ACHN (cell line): ENCODE results near the gene HDAC7.

Experiments
- DNase-seq: peaks from one replicate; pipeline ENCODE4 v3.0.0-alpha.2; 2015
- in situ Hi-C: cut with HindIII; loops from 2 replicates; pipeline ENCODE4 v1.10.0; 2017; ENCODE audit warnings: low sequenced_read_pairs, low pct_ligation_motif_present, low pct_unique_long_range_greater_than_20kb

The HDAC7 gene

GRCh38 chr12:47758834-47759690 lies 60.6 kb downstream of the HDAC7 start, which contains the start of gene RAPGEF3:
TSS of gene RAPGEF3 (minus strand) at chr12:47758880. CDS start at chr12:47758556, 324 bp downstream.
- DNase-seq, result peak; percentile 98
- in situ Hi-C loops, result no loop called here

GRCh38 chr12:47758584-47758833 lies 61.2 kb downstream of the HDAC7 start:
- DNase-seq, result no peak
- in situ Hi-C loops, result no loop called here

- peak; percentile 51 for DNase-seq
- in situ Hi-C loops, result no loop called here
These were observed 61.7 kb downstream of the HDAC7 start for GRCh38 chr12:47757840-47758583.

- in situ Hi-C loops, result no loop called here
- DNase-seq, result no peak
These were observed 62.3 kb downstream of the HDAC7 start for GRCh38 chr12:47757364-47757839.

- in situ Hi-C loops, result no loop called here
- no peak for DNase-seq
These were observed 63.8 kb downstream of the HDAC7 start for GRCh38 chr12:47755655-47756562.

GRCh38 chr12:47754881-47755280 lies 64.8 kb downstream of the HDAC7 start:
- in situ Hi-C loops, result no loop called here
- DNase-seq, result no peak

GRCh38 chr12:47754126-47754525 lies 65.6 kb downstream of the HDAC7 start:
- in situ Hi-C loops, result no loop called here

GRCh38 chr12:47753021-47754001 lies 66.4 kb downstream of the HDAC7 start:
- in situ Hi-C loops, result no loop called here
- peak; percentile 47 for DNase-seq

More at GRCh38 chr12:47754126-47754525, 65.6 kb downstream of the HDAC7 start:
- no peak for DNase-seq

- no peak for DNase-seq
- in situ Hi-C loops, result no loop called here
These were observed 67.2 kb downstream of the HDAC7 start for GRCh38 chr12:47752552-47752951.

- in situ Hi-C loops, result no loop called here
- DNase-seq, result no peak
These were observed 67.6 kb downstream of the HDAC7 start for GRCh38 chr12:47752121-47752520.

GRCh38 chr12:47751561-47751960 lies 68.1 kb downstream of the HDAC7 start:
- in situ Hi-C loops, result no loop called here
- no peak for DNase-seq

- in situ Hi-C loops, result no loop called here
- DNase-seq, result no peak
These were observed 68.7 kb downstream of the HDAC7 start for GRCh38 chr12:47750916-47751470.

- DNase-seq, result no peak
- in situ Hi-C loops, result no loop called here
These were observed 69.4 kb downstream of the HDAC7 start for GRCh38 chr12:47750229-47750798.

GRCh38 chr12:47748899-47749298 lies 70.8 kb downstream of the HDAC7 start:
- no peak for DNase-seq
- in situ Hi-C loops, result no loop called here

- in situ Hi-C loops, result no loop called here
- no peak for DNase-seq
These were observed 71.2 kb downstream of the HDAC7 start for GRCh38 chr12:47748507-47748828.

GRCh38 chr12:47747596-47748506 lies 71.9 kb downstream of the HDAC7 start:
- in situ Hi-C loops, result no loop called here
- no peak for DNase-seq
